ENCODE results near the gene MED13.

GRCh38 chr17:62024866-62025265 lies 40.2 kb downstream of the MED13 start:
- TF ChIP-seq CTCF (IDR thresholded peaks at IDR 0.05; ENCODE audit: low read depth, low read length, missing input control) (no peak), JUND (IDR thresholded peaks at IDR 0.05) (no peak), FOXA1 (IDR thresholded peaks at IDR 0.05) (no peak), REST (IDR thresholded peaks at IDR 0.05) (no peak), HNF4G (IDR thresholded peaks at IDR 0.05) (no peak), RAD21 (IDR thresholded peaks at IDR 0.05) (no peak), ATF3 (IDR thresholded peaks at IDR 0.05) (no peak), YY1 (IDR thresholded peaks at IDR 0.05) (no peak), GABPA (IDR thresholded peaks at IDR 0.05 in 1 of 2, conservative IDR thresholded peaks at IDR 0.05 in 1 of 2) (no peak), MAX (IDR thresholded peaks at IDR 0.05) (no peak), TAF1 (conservative IDR thresholded peaks at IDR 0.05) (no peak), RXRA (IDR thresholded peaks at IDR 0.05) (no peak), SP1 (IDR thresholded peaks at IDR 0.05) (no peak), HNF4A (conservative IDR thresholded peaks at IDR 0.05) (no peak)

Measured in liver (tissue), 3 donors.